ENCODE results near the gene TNRC18.
"Not testable (repeated sequence)": the region's sequence is repeated elsewhere in the genome, so short reads cannot be mapped to it uniquely, and the experiment has no call there.

TNRC18 gene

DNA sequence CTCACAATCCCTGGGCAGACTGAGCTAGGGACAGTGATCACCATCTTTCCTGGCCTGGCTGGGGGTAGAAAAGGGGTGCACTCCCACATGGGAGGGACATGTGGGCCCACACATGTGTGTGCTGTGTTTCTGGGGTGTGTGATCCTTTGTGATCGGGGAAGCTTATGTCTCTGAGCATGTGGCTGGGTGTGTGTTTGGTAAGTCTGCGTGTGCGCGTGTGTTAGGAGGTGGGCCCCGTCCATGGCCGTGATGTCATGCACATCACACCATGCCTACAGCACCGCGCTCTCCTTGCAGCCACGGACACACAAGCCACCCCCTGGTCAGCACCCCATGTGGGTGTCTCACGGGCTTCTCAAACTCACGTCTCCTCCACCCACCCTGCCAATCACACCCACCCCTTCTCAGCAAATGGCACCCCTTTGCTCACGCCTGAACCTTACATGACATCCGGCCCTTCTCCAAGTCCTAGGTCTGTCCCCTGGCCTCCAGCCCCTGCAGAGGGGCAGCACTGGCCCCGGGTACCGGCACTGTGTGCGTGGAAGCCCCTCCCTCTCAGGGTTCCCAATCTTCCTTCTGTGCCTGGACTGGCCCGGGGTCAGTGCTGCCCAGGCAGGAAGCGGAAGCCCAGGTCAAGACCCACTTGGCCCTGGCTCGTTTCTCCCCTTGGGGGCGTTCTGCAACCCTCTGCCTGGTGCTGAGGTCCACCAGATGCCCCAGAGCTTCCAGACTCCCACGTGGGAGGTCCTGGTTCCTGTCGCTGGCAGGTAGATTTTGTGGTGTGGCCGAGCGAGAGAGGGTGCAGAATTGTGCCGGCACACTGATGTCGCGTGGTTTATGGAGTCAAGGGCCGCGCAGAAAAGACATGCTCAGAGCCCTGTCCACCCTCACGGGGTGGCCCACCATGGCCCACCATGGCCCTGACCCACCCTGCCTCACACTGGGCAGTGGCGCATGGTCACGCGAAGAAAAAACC lies 128.3 kb downstream of the TNRC18 start:
- in situ Hi-C loops (cut with HindIII; ENCODE audit: low sequenced_read_pairs): no loop called here

DNA sequence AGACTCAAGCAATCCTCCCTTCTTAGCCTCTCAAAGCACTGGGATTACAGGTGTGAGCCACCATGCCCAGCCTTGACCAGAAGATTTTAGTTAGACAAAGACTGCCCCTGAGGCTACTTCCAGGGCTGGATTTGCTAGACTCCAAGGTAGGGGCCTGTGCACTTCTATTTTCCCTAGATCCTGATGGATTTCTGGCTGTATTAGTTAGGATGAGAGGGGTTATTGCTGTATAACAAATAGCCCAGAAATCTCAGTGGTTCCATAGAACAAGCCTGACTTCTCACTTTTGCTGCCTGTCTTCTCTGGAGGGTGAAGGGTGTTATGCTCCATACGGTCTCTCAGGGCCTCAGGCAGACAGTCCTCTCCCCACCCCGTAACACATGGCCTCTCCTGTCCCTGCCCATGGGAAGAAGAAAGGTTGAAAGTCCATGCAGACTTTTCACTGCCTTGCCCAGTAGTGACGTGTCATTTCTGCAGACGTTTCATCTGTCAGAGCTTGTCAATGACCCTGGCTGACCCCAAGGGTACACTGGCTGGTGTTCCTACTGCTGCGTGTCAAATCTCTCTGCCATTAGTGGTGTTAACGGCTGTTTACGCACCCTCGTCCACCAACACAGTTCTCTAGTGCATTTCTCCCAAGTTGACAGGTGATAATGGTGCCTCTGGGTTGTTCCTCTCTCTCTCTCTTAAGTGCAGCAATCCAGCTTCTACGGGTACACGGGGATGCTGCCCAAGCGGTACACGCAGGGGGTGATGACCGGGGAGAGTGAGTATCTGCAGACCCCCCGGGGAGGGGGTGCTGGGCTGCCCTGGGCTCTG lies 129.3 kb downstream of the TNRC18 start:
- DNase-seq (ENCODE audit: low read depth): no peak
- TF ChIP-seq, protein P1, sequence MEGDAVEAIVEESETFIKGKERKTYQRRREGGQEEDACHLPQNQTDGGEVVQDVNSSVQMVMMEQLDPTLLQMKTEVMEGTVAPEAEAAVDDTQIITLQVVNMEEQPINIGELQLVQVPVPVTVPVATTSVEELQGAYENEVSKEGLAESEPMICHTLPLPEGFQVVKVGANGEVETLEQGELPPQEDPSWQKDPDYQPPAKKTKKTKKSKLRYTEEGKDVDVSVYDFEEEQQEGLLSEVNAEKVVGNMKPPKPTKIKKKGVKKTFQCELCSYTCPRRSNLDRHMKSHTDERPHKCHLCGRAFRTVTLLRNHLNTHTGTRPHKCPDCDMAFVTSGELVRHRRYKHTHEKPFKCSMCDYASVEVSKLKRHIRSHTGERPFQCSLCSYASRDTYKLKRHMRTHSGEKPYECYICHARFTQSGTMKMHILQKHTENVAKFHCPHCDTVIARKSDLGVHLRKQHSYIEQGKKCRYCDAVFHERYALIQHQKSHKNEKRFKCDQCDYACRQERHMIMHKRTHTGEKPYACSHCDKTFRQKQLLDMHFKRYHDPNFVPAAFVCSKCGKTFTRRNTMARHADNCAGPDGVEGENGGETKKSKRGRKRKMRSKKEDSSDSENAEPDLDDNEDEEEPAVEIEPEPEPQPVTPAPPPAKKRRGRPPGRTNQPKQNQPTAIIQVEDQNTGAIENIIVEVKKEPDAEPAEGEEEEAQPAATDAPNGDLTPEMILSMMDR (IDR thresholded peaks at IDR 0.05; ENCODE audit: low read depth, low read length, missing control alignments): no peak
- in situ Hi-C loops (cut with HindIII; ENCODE audit: low sequenced_read_pairs): no loop called here
- no peak overlapping the region for H3K4me3 ChIP-seq (ENCODE audit: low read depth, low read length)

More for the DNA sequence above, 128.3 kb downstream of the TNRC18 start:
- no peak for DNase-seq (ENCODE audit: low read depth)
- TF ChIP-seq, protein P1 (IDR thresholded peaks at IDR 0.05; ENCODE audit: low read depth, low read length, missing control alignments): no peak
- no peak overlapping the region for H3K4me3 ChIP-seq (ENCODE audit: low read depth, low read length)

- DNase-seq (ENCODE audit: low read depth); H3K4me3 ChIP-seq (ENCODE audit: low read depth, low read length); in situ Hi-C loops (cut with HindIII; ENCODE audit: low sequenced_read_pairs): not testable (repeated sequence)
Observed at GRCh38 chr7:5291711-5292335, 131.8 kb downstream of the TNRC18 start.

GRCh38 chr7:5291301-5291700 lies 132.3 kb downstream of the TNRC18 start:
- no peak for DNase-seq (ENCODE audit: low read depth)
- no peak overlapping the region for H3K4me3 ChIP-seq (ENCODE audit: low read depth, low read length)
- in situ Hi-C loops (cut with HindIII; ENCODE audit: low sequenced_read_pairs): no loop called here
- TF ChIP-seq, protein P1 (IDR thresholded peaks at IDR 0.05; ENCODE audit: low read depth, low read length, missing control alignments): no peak

DNA sequence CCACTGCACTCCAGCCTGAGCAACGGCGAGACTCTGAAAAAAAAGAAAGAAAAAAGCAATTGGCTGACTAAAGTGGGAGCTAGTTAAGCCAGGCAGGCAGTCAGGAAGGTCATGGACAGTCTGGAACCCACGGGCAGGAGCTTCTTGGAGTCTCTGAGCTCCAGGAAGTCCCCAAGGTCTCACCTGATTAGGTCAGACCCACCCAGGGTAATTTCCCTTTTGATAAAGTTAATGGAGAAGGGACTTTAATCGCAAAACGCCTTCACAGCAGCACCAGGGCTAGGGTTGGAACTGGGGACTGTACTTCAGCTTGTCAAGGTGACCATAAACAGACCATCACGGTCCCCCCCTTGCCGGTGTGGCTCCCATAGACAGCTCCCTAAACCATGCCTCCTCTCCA lies 134.3 kb downstream of the TNRC18 start:
- in situ Hi-C loops (cut with HindIII; ENCODE audit: low sequenced_read_pairs): no loop called here
- TF ChIP-seq, protein P1 (IDR thresholded peaks at IDR 0.05; ENCODE audit: low read depth, low read length, missing control alignments): no peak
- DNase-seq (ENCODE audit: low read depth): no peak
- no peak overlapping the region for H3K4me3 ChIP-seq (ENCODE audit: low read depth, low read length)

DNA sequence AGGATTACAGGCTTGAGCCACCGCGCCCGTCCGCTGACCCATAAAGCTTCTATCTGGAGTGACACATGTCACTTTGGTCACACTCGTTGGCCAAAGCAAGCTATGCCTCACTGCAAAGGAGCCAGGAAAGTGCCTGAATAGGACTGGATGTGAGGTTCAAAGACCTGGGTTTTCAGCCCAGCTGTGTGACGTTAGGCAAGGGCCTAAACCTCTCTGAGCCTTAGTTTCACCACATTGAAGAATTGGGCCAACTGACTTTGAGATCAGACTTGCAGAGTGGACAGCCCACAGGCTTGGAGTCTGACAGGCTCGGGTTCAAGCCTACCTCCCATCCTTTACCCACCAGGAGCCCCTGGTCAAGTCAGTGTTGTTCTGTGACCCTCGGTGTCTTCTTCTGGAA lies 135.1 kb downstream of the TNRC18 start:
- H3K4me3 ChIP-seq (ENCODE audit: low read depth, low read length); in situ Hi-C loops (cut with HindIII; ENCODE audit: low sequenced_read_pairs); DNase-seq (ENCODE audit: low read depth): not testable (repeated sequence)

DNA sequence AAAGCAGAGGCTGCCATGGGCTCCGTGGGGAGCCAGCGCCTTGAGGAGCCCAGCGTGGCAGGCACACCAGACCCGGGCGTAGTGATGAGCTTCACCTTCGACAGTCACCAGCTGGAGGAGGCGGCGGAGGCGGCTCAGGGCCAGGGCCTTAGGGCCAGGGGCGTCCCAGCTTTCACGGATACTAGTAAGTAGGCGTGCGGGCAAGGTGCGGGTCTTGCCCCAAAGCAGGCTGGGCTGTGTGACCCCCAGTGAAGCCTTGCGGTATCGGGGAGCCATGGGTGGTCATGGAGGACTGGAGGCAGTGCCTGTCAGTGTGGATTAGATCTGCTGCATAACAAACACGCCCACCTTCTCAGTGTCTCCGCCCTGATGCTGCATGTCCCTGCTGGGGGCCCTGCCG lies 135.8 kb downstream of the TNRC18 start:
- no peak overlapping the region for H3K4me3 ChIP-seq (ENCODE audit: low read depth, low read length)
- DNase-seq (ENCODE audit: low read depth): no peak
- TF ChIP-seq, protein P1 (IDR thresholded peaks at IDR 0.05; ENCODE audit: low read depth, low read length, missing control alignments): no peak
- in situ Hi-C loops (cut with HindIII; ENCODE audit: low sequenced_read_pairs): no loop called here

- in situ Hi-C loops (cut with HindIII; ENCODE audit: low sequenced_read_pairs); H3K4me3 ChIP-seq (ENCODE audit: low read depth, low read length); DNase-seq (ENCODE audit: low read depth): not testable (repeated sequence)
Observed at GRCh38 chr7:5287373-5287772, 136.3 kb downstream of the TNRC18 start.
